ENCODE results near the gene RAMACL. TPM values are rescaled to one million over a fixed set of nuclear protein-coding genes. Genes with fewer than 3 reads are reported as not detected.

Gene RAMACL
- total and polyA plus RNA-seq, 2 of the 13 experiments (the other 11 are each of a cell fraction or from before 2014, with no cell fraction given): 0.09 to 0.29 TPM

DNA sequence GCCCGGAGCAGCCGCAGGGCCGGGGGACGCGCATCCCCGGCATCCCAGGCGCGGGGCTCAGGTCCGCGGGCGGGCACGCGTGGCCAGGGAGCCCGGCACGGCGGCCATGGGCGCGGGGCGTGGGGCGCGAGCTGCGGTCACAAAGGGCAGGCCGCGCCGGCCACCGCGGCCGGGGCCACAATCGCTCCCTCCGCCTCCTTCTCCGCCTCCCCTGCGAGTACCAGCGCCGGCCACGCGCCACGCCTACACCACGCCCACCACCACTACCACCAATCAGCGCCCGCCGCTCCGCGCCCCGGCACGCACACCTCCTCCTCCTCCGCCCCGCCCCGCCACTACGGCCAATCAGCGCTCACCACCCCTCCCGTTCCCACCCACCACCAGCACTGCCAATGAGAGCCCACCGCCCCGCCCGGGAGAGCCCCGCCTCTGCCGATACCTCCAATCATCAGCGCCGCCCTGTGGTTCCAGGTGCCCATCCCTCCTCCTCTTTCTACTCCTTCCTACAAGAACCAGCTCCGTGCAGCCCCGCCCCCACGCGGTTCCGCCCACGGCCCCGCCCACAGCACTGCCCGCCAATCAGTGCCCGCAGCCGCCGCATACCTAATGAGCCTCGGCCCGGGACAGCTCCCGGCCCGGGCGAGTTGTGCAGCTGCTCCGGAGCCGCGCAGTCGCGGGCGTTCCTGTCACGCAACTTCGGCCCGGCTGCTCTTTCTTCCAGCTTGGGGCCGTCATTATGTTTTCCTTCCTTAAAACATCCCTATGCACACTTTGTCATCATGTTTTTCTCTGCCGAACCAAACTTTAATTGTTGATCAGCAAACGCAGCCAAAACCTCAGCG is 40.8 kb upstream of the RAMACL start, which contains the start of gene RPS6KA2 (continued):
- TF ChIP-seq TBX2 (CRISPR knock-in tag; IDR thresholded peaks at IDR 0.05; ENCODE audit: borderline replicate concordance) (0 out of 2 replicates have a peak, but pooled peaks have one; percentile 29), NBN (conservative IDR thresholded peaks at IDR 0.05) (no peak), SP4 (CRISPR knock-in tag; IDR thresholded peaks at IDR 0.05) (peak; percentile 84), KLF16 (CRISPR knock-in tag; IDR thresholded peaks at IDR 0.05) (0 out of 4 replicates have a peak, but pooled peaks of 1 of the 2 experiments have one; percentile 11), ZFP1 (CRISPR knock-in tag; IDR thresholded peaks at IDR 0.05) (no peak), ASH2L (IDR thresholded peaks at IDR 0.05; ENCODE audit: insufficient read length, low read depth, low read length) (peak; percentile 43), MYC (CRISPR knock-in tag; IDR thresholded peaks at IDR 0.05; ENCODE audit: borderline replicate concordance) (peak; percentile 14; the same call in 1 of the 2 replicates), NCOA5 (CRISPR knock-in tag; IDR thresholded peaks at IDR 0.05) (no peak), ZFP36L2 (CRISPR knock-in tag; IDR thresholded peaks at IDR 0.05) (no peak), ELF1 (CRISPR knock-in tag; IDR thresholded peaks at IDR 0.05) (0 out of 2 replicates have a peak, but pooled peaks have one; percentile 17), GABPB1 (CRISPR knock-in tag; IDR thresholded peaks at IDR 0.05) (peak; percentile 69; the same call in 1 of the 2 replicates), ZNF510 (CRISPR knock-in tag; IDR thresholded peaks at IDR 0.05; ENCODE audit: low read depth) (no peak), NFYB (CRISPR knock-in tag; IDR thresholded peaks at IDR 0.05) (peak; percentile 79), ISL2 (CRISPR knock-in tag; IDR thresholded peaks at IDR 0.05) (0 out of 2 replicates have a peak, but pooled peaks have one; percentile 32), CENPT (CRISPR knock-in tag; IDR thresholded peaks at IDR 0.05; ENCODE audit: low read depth) (no peak), ZNF501 (CRISPR knock-in tag; IDR thresholded peaks at IDR 0.05) (peak; percentile 52), RFXAP (CRISPR knock-in tag; IDR thresholded peaks at IDR 0.05; ENCODE audit: borderline replicate concordance) (0 out of 2 replicates have a peak, but pooled peaks have one; percentile 6), ZFY (CRISPR knock-in tag; IDR thresholded peaks at IDR 0.05) (peak; percentile 47; the same call in 1 of the 2 replicates), YEATS4 (CRISPR knock-in tag; IDR thresholded peaks at IDR 0.05; ENCODE audit: borderline replicate concordance) (0 out of 2 replicates have a peak, but pooled peaks have one; percentile 27), ATF7-NPFF (CRISPR knock-in tag; IDR thresholded peaks at IDR 0.05; ENCODE audit: low read depth) (0 out of 2 replicates have a peak, but pooled peaks have one; percentile 38), ZNF879 (CRISPR knock-in tag; IDR thresholded peaks at IDR 0.05) (no peak), SPEN (CRISPR knock-in tag; IDR thresholded peaks at IDR 0.05; ENCODE audit: low read depth) (peak; percentile 13; the same call in 1 of the 2 replicates)
- TF ChIP-seq, protein P1, sequence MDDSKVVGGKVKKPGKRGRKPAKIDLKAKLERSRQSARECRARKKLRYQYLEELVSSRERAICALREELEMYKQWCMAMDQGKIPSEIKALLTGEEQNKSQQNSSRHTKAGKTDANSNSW (CRISPR knock-in tag; IDR thresholded peaks at IDR 0.05; ENCODE audit: borderline replicate concordance): no peak
- TF ChIP-seq, protein P2, sequence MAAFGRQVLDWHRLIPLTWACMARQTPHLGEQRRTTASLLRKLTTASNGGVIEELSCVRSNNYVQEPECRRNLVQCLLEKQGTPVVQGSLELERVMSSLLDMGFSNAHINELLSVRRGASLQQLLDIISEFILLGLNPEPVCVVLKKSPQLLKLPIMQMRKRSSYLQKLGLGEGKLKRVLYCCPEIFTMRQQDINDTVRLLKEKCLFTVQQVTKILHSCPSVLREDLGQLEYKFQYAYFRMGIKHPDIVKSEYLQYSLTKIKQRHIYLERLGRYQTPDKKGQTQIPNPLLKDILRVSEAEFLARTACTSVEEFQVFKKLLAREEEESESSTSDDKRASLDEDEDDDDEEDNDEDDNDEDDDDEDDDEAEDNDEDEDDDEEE (CRISPR knock-in tag; IDR thresholded peaks at IDR 0.05): peak; percentile 78; the same call in 1 of the 2 replicates
- TF ChIP-seq, protein P3, sequence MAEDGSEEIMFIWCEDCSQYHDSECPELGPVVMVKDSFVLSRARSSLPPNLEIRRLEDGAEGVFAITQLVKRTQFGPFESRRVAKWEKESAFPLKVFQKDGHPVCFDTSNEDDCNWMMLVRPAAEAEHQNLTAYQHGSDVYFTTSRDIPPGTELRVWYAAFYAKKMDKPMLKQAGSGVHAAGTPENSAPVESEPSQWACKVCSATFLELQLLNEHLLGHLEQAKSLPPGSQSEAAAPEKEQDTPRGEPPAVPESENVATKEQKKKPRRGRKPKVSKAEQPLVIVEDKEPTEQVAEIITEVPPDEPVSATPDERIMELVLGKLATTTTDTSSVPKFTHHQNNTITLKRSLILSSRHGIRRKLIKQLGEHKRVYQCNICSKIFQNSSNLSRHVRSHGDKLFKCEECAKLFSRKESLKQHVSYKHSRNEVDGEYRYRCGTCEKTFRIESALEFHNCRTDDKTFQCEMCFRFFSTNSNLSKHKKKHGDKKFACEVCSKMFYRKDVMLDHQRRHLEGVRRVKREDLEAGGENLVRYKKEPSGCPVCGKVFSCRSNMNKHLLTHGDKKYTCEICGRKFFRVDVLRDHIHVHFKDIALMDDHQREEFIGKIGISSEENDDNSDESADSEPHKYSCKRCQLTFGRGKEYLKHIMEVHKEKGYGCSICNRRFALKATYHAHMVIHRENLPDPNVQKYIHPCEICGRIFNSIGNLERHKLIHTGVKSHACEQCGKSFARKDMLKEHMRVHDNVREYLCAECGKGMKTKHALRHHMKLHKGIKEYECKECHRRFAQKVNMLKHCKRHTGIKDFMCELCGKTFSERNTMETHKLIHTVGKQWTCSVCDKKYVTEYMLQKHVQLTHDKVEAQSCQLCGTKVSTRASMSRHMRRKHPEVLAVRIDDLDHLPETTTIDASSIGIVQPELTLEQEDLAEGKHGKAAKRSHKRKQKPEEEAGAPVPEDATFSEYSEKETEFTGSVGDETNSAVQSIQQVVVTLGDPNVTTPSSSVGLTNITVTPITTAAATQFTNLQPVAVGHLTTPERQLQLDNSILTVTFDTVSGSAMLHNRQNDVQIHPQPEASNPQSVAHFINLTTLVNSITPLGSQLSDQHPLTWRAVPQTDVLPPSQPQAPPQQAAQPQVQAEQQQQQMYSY (CRISPR knock-in tag; IDR thresholded peaks at IDR 0.05): no peak

Data from HepG2 (cell line).